H9 (cell line): ENCODE results near the gene TMEM86B. TPM values are rescaled to one million over a fixed set of nuclear protein-coding genes. Genes with fewer than 3 reads are reported as not detected.

ENCODE experiments used
- DNase-seq: peaks from one replicate; pipeline ENCODE4 v3.0.0-alpha.2; 2017
- H2AFZ ChIP-seq: one replicate; pipeline ENCODE4 v1.6.1; 2013; ENCODE audit warnings: mild to moderate bottlenecking, low read length, control low read depth, moderate library complexity
- H2AK5ac ChIP-seq: 2 replicates; pipeline ENCODE4 v1.6.1; 2013; ENCODE audit warnings: low read length, control low read depth, mixed read lengths; ENCODE audit not compliant: insufficient read length
- H2BK120ac ChIP-seq: one replicate; pipeline ENCODE4 v1.6.1; 2013; ENCODE audit warnings: low read depth, mild to moderate bottlenecking, low read length, control low read depth, inconsistent platforms; ENCODE audit not compliant: poor library complexity, severe bottlenecking
- H2BK12ac ChIP-seq: 2 replicates; pipeline ENCODE4 v1.6.1; 2013; ENCODE audit warnings: low read length, control low read depth, mixed read lengths, low read depth; ENCODE audit not compliant: insufficient read length
- H2BK15ac ChIP-seq: 2 replicates; pipeline ENCODE4 v1.6.1; 2013; ENCODE audit warnings: low read depth, low read length, control low read depth
- H2BK20ac ChIP-seq: one replicate; pipeline ENCODE4 v1.6.1; 2013; ENCODE audit warnings: low read depth, mild to moderate bottlenecking, low read length, control low read depth, inconsistent platforms; ENCODE audit not compliant: poor library complexity, severe bottlenecking
- H2BK5ac ChIP-seq: 2 replicates; pipeline ENCODE4 v1.6.1; 2013; ENCODE audit warnings: low read length, control low read depth, mixed read lengths; ENCODE audit not compliant: insufficient read length
- H3K14ac ChIP-seq: 2 replicates; pipeline ENCODE4 v1.6.1; 2013; ENCODE audit warnings: low read length, control low read depth; ENCODE audit not compliant: insufficient read depth
- H3K18ac ChIP-seq: 2 replicates; pipeline ENCODE4 v1.6.1; 2013; ENCODE audit warnings: low read depth, mild to moderate bottlenecking, mixed read lengths, low read length, control low read depth; ENCODE audit not compliant: insufficient read length
- H3K23ac ChIP-seq: 2 replicates; pipeline ENCODE4 v1.6.1; 2013; ENCODE audit warnings: low read length, control low read depth, mixed read lengths, low read depth; ENCODE audit not compliant: insufficient read length
- H3K23me2 ChIP-seq: 2 replicates; pipeline ENCODE4 v1.6.1; 2013; ENCODE audit warnings: low read depth, mild to moderate bottlenecking, mixed read lengths, low read length, control low read depth; ENCODE audit not compliant: insufficient read length, poor library complexity, severe bottlenecking
- H3K27ac ChIP-seq: 2 replicates; pipeline ENCODE4 v1.5.1; 2013; ENCODE audit warnings: low read length, control low read depth, mixed read lengths, low read depth; ENCODE audit not compliant: insufficient read length
- H3K27me3 ChIP-seq: 2 replicates; pipeline ENCODE4 v1.6.1; 2013; ENCODE audit warnings: low read length, control low read depth, inconsistent platforms; ENCODE audit not compliant: insufficient read depth
- H3K4ac ChIP-seq: 2 replicates; pipeline ENCODE4 v1.6.1; 2013; ENCODE audit warnings: low read depth, mild to moderate bottlenecking, control low read depth, inconsistent platforms, low read length, moderate library complexity
- H3K4me1 ChIP-seq: 2 replicates; pipeline ENCODE4 v1.6.1; 2013; ENCODE audit warnings: low read length, control low read depth, inconsistent platforms; ENCODE audit not compliant: insufficient read depth
- H3K4me2 ChIP-seq: 2 replicates; pipeline ENCODE4 v1.6.1; 2013; ENCODE audit warnings: low read length, control low read depth, mixed read lengths; ENCODE audit not compliant: insufficient read length, insufficient read depth
- H3K56ac ChIP-seq: 2 replicates; pipeline ENCODE4 v1.6.1; 2013; ENCODE audit warnings: low read depth, mild to moderate bottlenecking, mixed read lengths, low read length, control low read depth; ENCODE audit not compliant: insufficient read length
- H3K79me1 ChIP-seq: 2 replicates; pipeline ENCODE4 v1.6.1; 2013; ENCODE audit warnings: low read depth, mild to moderate bottlenecking, moderate library complexity, low read length, control low read depth, inconsistent platforms; ENCODE audit not compliant: insufficient read depth, poor library complexity, severe bottlenecking
- H3K79me2 ChIP-seq: 2 replicates; pipeline ENCODE4 v1.6.1; 2013; ENCODE audit warnings: low read length, control low read depth, inconsistent platforms; ENCODE audit not compliant: insufficient read depth
- H3K9ac ChIP-seq: 2 replicates; pipeline ENCODE4 v1.6.1; 2013; ENCODE audit warnings: low read length, control low read depth, mixed read lengths; ENCODE audit not compliant: insufficient read length; ENCODE audit errors: extremely low read depth
- H3K9me3 ChIP-seq: one replicate; pipeline ENCODE4 v1.6.1; 2013; ENCODE audit warnings: low read depth, low read length, inconsistent platforms; ENCODE audit not compliant: control insufficient read depth
- H3T11ph ChIP-seq: one replicate; pipeline ENCODE4 v1.6.1; 2013; ENCODE audit warnings: mild to moderate bottlenecking, low read length, control low read depth, inconsistent platforms
- H4K20me1 ChIP-seq: one replicate; pipeline ENCODE4 v1.6.1; 2013; ENCODE audit not compliant: control insufficient read depth, insufficient read length, insufficient read depth
- H4K5ac ChIP-seq: 2 replicates; pipeline ENCODE4 v1.6.1; 2013; ENCODE audit warnings: low read depth, mild to moderate bottlenecking, mixed read lengths, low read length, control low read depth; ENCODE audit not compliant: insufficient read length
- H4K8ac ChIP-seq: replicated peaks from 2 replicates; pipeline ENCODE4 v1.6.1; 2013; ENCODE audit warnings: low read length, control low read depth, mixed read lengths, low read depth; ENCODE audit not compliant: insufficient read length
- H4K91ac ChIP-seq: 2 replicates; pipeline ENCODE4 v1.6.1; 2013; ENCODE audit warnings: low read depth, mild to moderate bottlenecking, moderate library complexity, mixed read lengths, low read length, control low read depth; ENCODE audit not compliant: insufficient read length
- H3K27ac Mint-ChIP-seq, 3 experiments: 2 replicates in 2 of 3; 3 replicates in 1 of 3; pipeline ENCODE4 v1.8.0; 2020 to 2021; ENCODE audit warnings: mixed read lengths in 3 of 3, mild to moderate bottlenecking in 1 of 3, moderate library complexity in 1 of 3
- H3K27me3 Mint-ChIP-seq: 2 replicates; pipeline ENCODE4 v1.8.0; 2021; ENCODE audit warnings: low read depth, mild to moderate bottlenecking, moderate library complexity, mixed read lengths
- H3K36me3 Mint-ChIP-seq, 3 experiments: 2 replicates in 2 of 3; 3 replicates in 1 of 3; pipeline ENCODE4 v1.8.0; 2020 to 2021; ENCODE audit warnings: low read depth in 3 of 3, mixed read lengths in 3 of 3; ENCODE audit not compliant: insufficient read depth in 1 of 3
- H3K4me1 Mint-ChIP-seq, 2 experiments: 2 replicates each; pipeline ENCODE4 v1.8.0; 2020; ENCODE audit warnings: mixed read lengths in 2 of 2
- H3K4me3 Mint-ChIP-seq, 2 experiments: 2 replicates in 1 of 2; 3 replicates in 1 of 2; pipeline ENCODE4 v1.8.0; 2020 to 2021; ENCODE audit warnings: mild to moderate bottlenecking in 2 of 2, mixed read lengths in 2 of 2, moderate library complexity in 1 of 2
- H3K9me3 Mint-ChIP-seq, 2 experiments: 2 replicates in 1 of 2; 3 replicates in 1 of 2; pipeline ENCODE4 v1.8.0; 2020; ENCODE audit warnings: mild to moderate bottlenecking in 2 of 2, mixed read lengths in 2 of 2, moderate library complexity in 1 of 2
- CTCF ChIP-seq: fragments of 200-600 bp; sonication (generic); conservative IDR thresholded peaks from 3 replicates; pipeline ENCODE4 v1.8.0; 2021; ENCODE audit warnings: antibody characterized with exemption, mild to moderate bottlenecking
- WGBS: extraction: QIAGEN DNeasy Blood & Tissue Kit; methylation state at CpG from one replicate; pipeline ENCODE4 v1.1.7; 2013; ENCODE audit warnings: missing lambda C conversion rate, low lambda C conversion rate, mixed read lengths; ENCODE audit not compliant: insufficient read length; ENCODE audit errors: extremely low coverage; 5-methylcytosine and 5-hydroxymethylcytosine counted together
- total RNA-seq: library from RNA; stranded (reverse); gene quantifications from 2 replicates; pipeline ENCODE4 v1.2.1, GENCODE V29; 2021

The TMEM86B gene
- total RNA-seq, 1 experiment from 2014 or later, result 4.5 TPM

- H3K23me2 ChIP-seq, result no peaks in the 10 kb centered on the region
- no peak for TF ChIP-seq CTCF
Observed at GRCh38 chr19:55241143-55241934, 12.8 kb upstream of the TMEM86B start.

More at GRCh38 chr19:55241143-55241934, 12.8 kb upstream of the TMEM86B start:
- H3K23ac ChIP-seq, result no peak overlapping the region
- no peak overlapping the region for H2AK5ac ChIP-seq
- H3K79me2 ChIP-seq, result no peaks in the 10 kb centered on the region
- no peak overlapping the region for H4K8ac ChIP-seq
- no peak overlapping the region for H2BK12ac ChIP-seq
- H3K18ac ChIP-seq, result no peak overlapping the region
- no peak overlapping the region for H2BK120ac ChIP-seq
- no peaks in the 10 kb centered on the region for H3K9me3 Mint-ChIP-seq
- H2AFZ ChIP-seq, result no peak overlapping the region
- H3K27me3 Mint-ChIP-seq, result no peaks in the 10 kb centered on the region
- no peak overlapping the region for H3K4me3 Mint-ChIP-seq
- no peak overlapping the region for H3T11ph ChIP-seq
- H3K4ac ChIP-seq, result no peak overlapping the region
- no peak overlapping the region; a peak in 1 of 7 replicates for H3K27ac Mint-ChIP-seq
- H3K36me3 Mint-ChIP-seq, result peaks cover 33 to 82% (median 78%) of the 10 kb centered on the region in 3 experiments; a peak in 6 of 7 replicates
- H2BK20ac ChIP-seq, result no peak overlapping the region
- no peak overlapping the region for H3K9ac ChIP-seq
- H3K4me1 ChIP-seq, result no peaks in the 10 kb centered on the region
- H3K56ac ChIP-seq, result no peak overlapping the region
- H3K27me3 ChIP-seq, result no peaks in the 10 kb centered on the region
- no peak overlapping the region for H2BK5ac ChIP-seq
- no peaks in the 10 kb centered on the region for H3K4me1 Mint-ChIP-seq
- no peaks in the 10 kb centered on the region for H4K20me1 ChIP-seq
- H3K27ac ChIP-seq, result no peak overlapping the region
- WGBS, result no CpG with 5 or more reads among the region's 37 CpGs
- H3K79me1 ChIP-seq, result no peaks in the 10 kb centered on the region
- no peak overlapping the region for H4K91ac ChIP-seq
- H3K9me3 ChIP-seq, result no peaks in the 10 kb centered on the region
- H2BK15ac ChIP-seq, result no peak overlapping the region
- no peak overlapping the region for H3K14ac ChIP-seq
- no peak overlapping the region for H3K4me2 ChIP-seq
- no peak for DNase-seq
- H4K5ac ChIP-seq, result no peak overlapping the region
